GM12873 (cell line): ENCODE measurements around the gene NKX1-1.

Source experiments
- CTCF ChIP-seq: IDR thresholded peaks from 2 replicates; pipeline ENCODE4 v1.5.1; 2012; ENCODE audit warnings: low read depth, mild to moderate bottlenecking, moderate library complexity, low read length, control low read depth; ENCODE audit not compliant: insufficient read depth; ENCODE audit errors: missing control alignments

The NKX1-1 gene

GRCh38 chr4:1367230-1367935 lies 38.9 kb downstream of the NKX1-1 start:
- TF ChIP-seq CTCF, result no peak

GRCh38 chr4:1366371-1367229 lies 39.6 kb downstream of the NKX1-1 start:
- TF ChIP-seq CTCF, result no peak

- TF ChIP-seq CTCF, result no peak
These were observed 40.7 kb downstream of the NKX1-1 start for GRCh38 chr4:1365271-1366178.

GRCh38 chr4:1364748-1365147 lies 41.5 kb downstream of the NKX1-1 start:
- no peak for TF ChIP-seq CTCF

GRCh38 chr4:1364217-1364616 lies 42.0 kb downstream of the NKX1-1 start:
- TF ChIP-seq CTCF, result no peak

- TF ChIP-seq CTCF, result no peak
These were observed 42.7 kb downstream of the NKX1-1 start for GRCh38 chr4:1363513-1363912.
